Right atrium auricular region (tissue), 2 donors: ENCODE results near the gene ZNF804B. TPM values are rescaled to one million over a fixed set of nuclear protein-coding genes. Genes with fewer than 3 reads are reported as not detected.

Experiments
- DNase-seq: peaks from one replicate; pipeline ENCODE4 v3.0.0-alpha.2; 2019; ENCODE audit warnings: low spot score
- H3K27ac ChIP-seq, 2 donors: fragments of 200-600 bp; sonication (generic); 1 replicate in 1 of 2; 2 replicates in 1 of 2; pipeline ENCODE4 v1.5.1; 2016 to 2019
- H3K27me3 ChIP-seq, 2 donors: fragments of 200-600 bp; sonication (generic); one replicate each; pipeline versions ENCODE4 v1.5.1 to v1.6.0; 2017 to 2019
- H3K36me3 ChIP-seq: fragments of 200-600 bp; sonication (generic); one replicate; pipeline ENCODE4 v1.5.1; 2016
- H3K4me1 ChIP-seq, 2 donors: fragments of 200-600 bp; sonication (generic); one replicate each; pipeline versions ENCODE4 v1.5.1 to v1.6.0; 2017 to 2019
- H3K4me3 ChIP-seq, 2 donors: fragments of 200-600 bp; sonication (generic); 1 replicate in 1 of 2; 2 replicates in 1 of 2; pipeline ENCODE4 v1.5.1; 2017 to 2019; ENCODE audit warnings: mild to moderate bottlenecking in 1 of 2, moderate library complexity in 1 of 2
- H3K9me3 ChIP-seq, 2 donors: fragments of 200-600 bp; sonication (generic); one replicate each; pipeline ENCODE4 v1.5.1; 2019
- CTCF ChIP-seq, 2 donors: fragments of 200-600 bp; sonication (generic); IDR thresholded peaks; one replicate each; pipeline ENCODE4 v1.5.1; 2019; ENCODE audit warnings: antibody characterized with exemption in 2 of 2
- total RNA-seq, 2 donors: library from RNA; depleted of rRNA; stranded (reverse); fragments of >200 nt; gene quantifications; one replicate each; pipeline ENCODE4 v1.1.0, GENCODE V29; 2016

ZNF804B gene
- total RNA-seq, 2 donors from 2014 or later: 0.20 to 0.26 TPM

GRCh38 chr7:89085580-89085979, 326.1 kb downstream of the ZNF804B start:
- no peak for DNase-seq
- no peaks in the 10 kb centered on the region for H3K27me3 ChIP-seq
- no peaks in the 10 kb centered on the region for H3K4me1 ChIP-seq
- no peaks in the 10 kb centered on the region for H3K36me3 ChIP-seq
- no peaks in the 10 kb centered on the region for H3K9me3 ChIP-seq
- H3K4me3 ChIP-seq: no peak overlapping the region
- H3K27ac ChIP-seq: no peak overlapping the region
- no peak for TF ChIP-seq CTCF (IDR thresholded peaks at IDR 0.05)

- H3K4me3 ChIP-seq: no peak overlapping the region
- TF ChIP-seq CTCF (IDR thresholded peaks at IDR 0.05): no peak
- no peak for DNase-seq
- no peaks in the 10 kb centered on the region for H3K9me3 ChIP-seq
- H3K36me3 ChIP-seq: no peaks in the 10 kb centered on the region
- no peaks in the 10 kb centered on the region for H3K27me3 ChIP-seq
- no peak overlapping the region for H3K27ac ChIP-seq
- H3K4me1 ChIP-seq: no peaks in the 10 kb centered on the region
Measured at GRCh38 chr7:89091550-89091949, 332.1 kb downstream of the ZNF804B start.

- H3K27me3 ChIP-seq: no peaks in the 10 kb centered on the region
- H3K9me3 ChIP-seq: no peaks in the 10 kb centered on the region
- H3K4me3 ChIP-seq: no peak overlapping the region
- no peak for DNase-seq
- no peaks in the 10 kb centered on the region for H3K4me1 ChIP-seq
- TF ChIP-seq CTCF (IDR thresholded peaks at IDR 0.05): no peak
- H3K36me3 ChIP-seq: no peaks in the 10 kb centered on the region
- H3K27ac ChIP-seq: no peak overlapping the region
Measured at GRCh38 chr7:89094269-89094668, 334.8 kb downstream of the ZNF804B start.

- H3K9me3 ChIP-seq: no peaks in the 10 kb centered on the region
- H3K27me3 ChIP-seq: no peaks in the 10 kb centered on the region
- H3K27ac ChIP-seq: no peak overlapping the region
- no peaks in the 10 kb centered on the region for H3K4me1 ChIP-seq
- H3K4me3 ChIP-seq: no peak overlapping the region
- no peak for DNase-seq
- no peak for TF ChIP-seq CTCF (IDR thresholded peaks at IDR 0.05)
- H3K36me3 ChIP-seq: no peaks in the 10 kb centered on the region
Measured at GRCh38 chr7:89103564-89103963, 344.1 kb downstream of the ZNF804B start.

GRCh38 chr7:89104748-89105685, 345.5 kb downstream of the ZNF804B start:
- Histone ChIP-seq H3K4me1 (no peaks in the 10 kb centered on the region), H3K27ac (no peak overlapping the region), H3K9me3 (no peaks in the 10 kb centered on the region), H3K36me3 (no peaks in the 10 kb centered on the region), H3K27me3 (no peaks in the 10 kb centered on the region), H3K4me3 (no peak overlapping the region)
- no peak for DNase-seq
- no peak for TF ChIP-seq CTCF (IDR thresholded peaks at IDR 0.05)
